Endothelial cell of umbilical vein (primary cell): ENCODE measurements around the gene GIPC3. TPM values are rescaled to one million over a fixed set of nuclear protein-coding genes. Genes with fewer than 3 reads are reported as not detected.

Experiments used
- BruUV-seq: library from RNA; stranded (reverse); fragments of 400-500 nt; replicated peaks from 2 replicates; lab custom pipeline; 2021; lab: Mats Ljungman, UMichigan
- CTCF ChIA-PET: fragments of 300-600, 350-600 bp; sonication (Branson Sonifier 250); formaldehyde crosslinking; loops from one replicate; lab custom pipeline; 2021; ENCODE audit warnings: antibody characterized with exemption, inconsistent platforms; lab: Charles Lee
- POLR2A ChIA-PET: fragments of 300-600, 350-600 bp; sonication (Branson Sonifier 250); formaldehyde crosslinking; loops from one replicate; lab custom pipeline; 2021; ENCODE audit warnings: antibody characterized with exemption, inconsistent platforms; lab: Charles Lee
- DNase-seq: peaks from one replicate; pipeline ENCODE4 v3.0.0-alpha.2; 2011; ENCODE audit warnings: low read depth, low spot score
- FAIRE-seq: peaks from 2 replicates; lab custom pipeline; 2011; peaks lifted over from hg19 to GRCh38; lab: Jason Lieb, UNC
- H2AFZ ChIP-seq: 2 replicates; pipeline ENCODE4 v1.6.0; 2012; ENCODE audit warnings: low read depth, low read length, control low read depth, inconsistent platforms
- H3K27ac ChIP-seq: 2 replicates; pipeline ENCODE4 v1.5.1; 2011; ENCODE audit warnings: low read depth, mild to moderate bottlenecking, control low read depth, low read length, moderate library complexity; ENCODE audit not compliant: insufficient read depth
- H3K27me3 ChIP-seq, 2 experiments: 2 replicates each; pipeline versions ENCODE4 v1.6.0 to v1.6.1; 2011; ENCODE audit warnings: low read length in 2 of 2, mixed read lengths in 1 of 2; ENCODE audit not compliant: control insufficient read depth in 2 of 2, insufficient read depth in 2 of 2
- H3K36me3 ChIP-seq, 2 experiments: 2 replicates in 1 of 2; 3 replicates in 1 of 2; pipeline ENCODE4 v1.5.1; 2011; ENCODE audit warnings: low read length in 2 of 2, mild to moderate bottlenecking in 1 of 2, moderate library complexity in 1 of 2; ENCODE audit not compliant: control insufficient read depth in 2 of 2, insufficient read depth in 2 of 2; ENCODE audit errors: extremely low read depth in 1 of 2
- H3K4me1 ChIP-seq: 3 replicates; pipeline ENCODE4 v1.5.1; 2011; ENCODE audit warnings: mild to moderate bottlenecking, low read length; ENCODE audit not compliant: control insufficient read depth, insufficient read depth; ENCODE audit errors: extremely low read depth
- H3K4me2 ChIP-seq: 2 replicates; pipeline ENCODE4 v1.6.1; 2011; ENCODE audit warnings: low read length, control low read depth, mixed read lengths; ENCODE audit not compliant: insufficient read depth
- H3K4me3 ChIP-seq, 3 experiments: fragments of 200-600 bp in 1 of 3; sonication (generic), shearing (Covaris generic) in 1 of 3; replicated peaks in 1 of 3; 2 replicates each; pipeline ENCODE4 v1.5.1; 2011 to 2016; ENCODE audit warnings: control low read depth in 3 of 3, low read length in 3 of 3, mild to moderate bottlenecking in 2 of 3, inconsistent platforms in 1 of 3, low read depth in 1 of 3, moderate library complexity in 1 of 3; ENCODE audit not compliant: insufficient read depth in 1 of 3
- H3K79me2 ChIP-seq: 2 replicates; pipeline ENCODE4 v1.6.0; 2012; ENCODE audit warnings: low read length, inconsistent platforms; ENCODE audit not compliant: control insufficient read depth, insufficient read depth
- H3K9ac ChIP-seq: replicated peaks from 2 replicates; pipeline ENCODE3; 2011; ENCODE audit warnings: low read length, control low read depth; ENCODE audit not compliant: insufficient read depth; ENCODE audit errors: extremely low read depth
- H3K9me1 ChIP-seq: replicated peaks from 3 replicates; pipeline ENCODE4 v1.6.0; 2011; ENCODE audit warnings: mild to moderate bottlenecking, low read length; ENCODE audit not compliant: control insufficient read depth, insufficient read depth; ENCODE audit errors: extremely low read depth
- H3K9me3 ChIP-seq: replicated peaks from 2 replicates; pipeline ENCODE4 v1.5.1; 2012; ENCODE audit warnings: low read length, inconsistent platforms; ENCODE audit not compliant: control insufficient read depth, insufficient read depth
- H4K20me1 ChIP-seq: replicated peaks from 2 replicates; pipeline ENCODE3; 2011; ENCODE audit warnings: mild to moderate bottlenecking, low read length; ENCODE audit not compliant: control insufficient read depth, insufficient read depth; ENCODE audit errors: extremely low read depth
- FOS ChIP-seq: IDR thresholded peaks from 2 replicates; pipeline ENCODE4 v1.6.1; 2011; ENCODE audit warnings: mild to moderate bottlenecking, low read length, moderate library complexity, borderline replicate concordance; ENCODE audit not compliant: insufficient read depth
- GATA2 ChIP-seq: IDR thresholded peaks from 2 replicates; pipeline ENCODE4 v1.7.0; 2011; ENCODE audit warnings: low read depth, mild to moderate bottlenecking, moderate library complexity, mixed read lengths, low read length; ENCODE audit not compliant: insufficient read length, insufficient read depth
- MAX ChIP-seq: IDR thresholded peaks from 2 replicates; pipeline ENCODE4 v1.6.1; 2011; ENCODE audit not compliant: insufficient read depth, insufficient read length
- MYC ChIP-seq: IDR thresholded peaks from one replicate; pipeline ENCODE4 v1.6.1; 2011; ENCODE audit warnings: mild to moderate bottlenecking, low read depth, low read length
- POLR2A ChIP-seq: IDR thresholded peaks from 2 replicates; pipeline ENCODE4 v1.6.1; 2012; ENCODE audit warnings: low read depth, mild to moderate bottlenecking, control low read depth, low read length
- dilution Hi-C: fragments of 300-500 bp; cut with MboI; formaldehyde crosslinking; loops from one replicate; pipeline ENCODE4 v1.15.0; 2019; ENCODE audit warnings: low sequenced_read_pairs; ENCODE audit not compliant: extremely low pct_ligation_motif_present
- intact Hi-C: fragments of 100-400 bp; cut with micrococcal nuclease; formaldehyde crosslinking; loops from one replicate; pipeline ENCODE4 v1.10.0; 2022
- polyA plus RNA-seq, 4 experiments: library from polyadenylated mRNA; depleted of rRNA in 3 of 4; stranded (reverse) in 3 of 4; unstranded in 1 of 4; fragments of >200 nt; gene quantifications; 2 replicates each; pipeline versions ENCODE4 v1.2.1 to v1.2.3, GENCODE V29; 2011 to 2012; ENCODE audit warnings: missing spikeins in 1 of 4
- total RNA-seq: library from RNA; stranded (reverse); gene quantifications from 2 replicates; pipeline ENCODE4 v1.2.3, GENCODE V29; 2021
- TF ChIP-seq, protein P1 (sequence below), 2 donors: IDR thresholded peaks; 1 replicate in 1 of 2; 2 replicates in 1 of 2; pipeline ENCODE4 v1.5.1; 2011; ENCODE audit warnings: low read length in 2 of 2, mild to moderate bottlenecking in 2 of 2, moderate library complexity in 2 of 2, control low read depth in 1 of 2, inconsistent platforms in 1 of 2, low read depth in 1 of 2; ENCODE audit not compliant: insufficient read depth in 1 of 2; ENCODE audit errors: extremely low read depth in 1 of 2

GIPC3 gene
- total and polyA plus RNA-seq, 2 donors (not counting 3 experiments of a cell fraction or from before 2014, with no cell fraction given): 2.2 to 6.6 TPM

DNA sequence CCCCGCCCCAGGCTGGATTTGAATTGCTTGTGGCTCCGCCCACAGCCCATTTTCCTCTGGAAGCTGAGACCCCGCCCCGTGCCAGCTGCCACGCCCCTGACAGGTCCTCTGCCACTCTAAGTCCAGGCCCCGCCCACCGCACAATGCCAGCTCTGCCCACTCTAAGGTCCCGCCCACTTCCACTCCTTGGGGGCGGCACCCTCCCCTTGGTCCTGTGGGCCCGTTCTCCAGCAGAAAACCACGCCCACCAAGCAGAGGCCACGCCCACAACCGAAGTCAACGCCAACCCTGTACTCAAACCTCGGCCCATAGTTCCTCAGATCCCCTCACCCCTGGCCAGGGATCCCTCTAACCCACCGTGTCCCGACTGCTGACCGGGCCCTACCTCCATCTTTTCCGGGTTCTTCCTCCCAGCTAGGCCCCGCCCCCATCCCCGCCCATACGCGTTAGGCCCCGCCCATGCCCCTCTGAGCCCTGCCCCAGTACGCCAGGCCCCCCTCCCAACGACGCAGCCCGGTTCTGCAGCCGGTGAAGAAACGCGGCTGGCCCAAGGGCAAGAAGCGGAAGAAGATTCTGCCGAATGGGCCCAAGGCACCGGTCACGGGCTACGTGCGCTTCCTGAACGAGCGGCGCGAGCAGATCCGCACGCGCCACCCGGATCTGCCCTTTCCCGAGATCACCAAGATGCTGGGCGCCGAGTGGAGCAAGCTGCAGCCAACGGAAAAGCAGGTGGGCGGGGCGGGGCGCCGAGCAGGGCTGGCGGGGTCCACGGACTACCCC is 11.2 kb upstream of the GIPC3 start:
- DNase-seq (peak; percentile 98), FAIRE-seq (peak; percentile 99)
- intact Hi-C loops: loop anchor here (2.0 to 5.0 kb wide), 4 partner anchors 33 to 98 kb away; partner anchors contain the start of genes CACTIN, FZR1 and TBXA2R
- ChIA-PET CTCF (interaction anchor here (0.6 to 2.6 kb wide), 6 partner anchors 11 to 1428 kb away, joined by 3 to 27 read pairs (median 3); partner anchors contain the start of gene GIPC3), POLR2A (interaction anchor here (1.5 kb wide), 1 partner anchor 17 kb away, joined by 6 read pairs; the partner anchor contains the start of gene MFSD12)
- H3K9me3 ChIP-seq: no peaks in the 10 kb centered on the region
- TF ChIP-seq GATA2 (no peak), FOS (no peak), POLR2A (peak; percentile 5), MAX (no peak), MYC (no peak)
- dilution Hi-C loops: no loop called here
- H3K27me3 ChIP-seq: no peaks in the 10 kb centered on the region
- H3K4me2 ChIP-seq: no peak overlapping the region
- H3K9ac ChIP-seq: no peak overlapping the region
- peak overlapping the region; percentile 61 for H2AFZ ChIP-seq
- peaks cover 2% of the 10 kb centered on the region for H3K79me2 ChIP-seq
- peaks cover 0 to 3% of the 10 kb centered on the region in 2 experiments for H3K36me3 ChIP-seq
- H3K9me1 ChIP-seq: no peaks in the 10 kb centered on the region
- peak overlapping the region; percentile 81 to 99 (median 97) for H3K4me3 ChIP-seq
- no TSS peak for BruUV-seq
- no peaks in the 10 kb centered on the region for H4K20me1 ChIP-seq
- H3K27ac ChIP-seq: no peak overlapping the region
- peaks cover 15% of the 10 kb centered on the region for H3K4me1 ChIP-seq

DNA sequence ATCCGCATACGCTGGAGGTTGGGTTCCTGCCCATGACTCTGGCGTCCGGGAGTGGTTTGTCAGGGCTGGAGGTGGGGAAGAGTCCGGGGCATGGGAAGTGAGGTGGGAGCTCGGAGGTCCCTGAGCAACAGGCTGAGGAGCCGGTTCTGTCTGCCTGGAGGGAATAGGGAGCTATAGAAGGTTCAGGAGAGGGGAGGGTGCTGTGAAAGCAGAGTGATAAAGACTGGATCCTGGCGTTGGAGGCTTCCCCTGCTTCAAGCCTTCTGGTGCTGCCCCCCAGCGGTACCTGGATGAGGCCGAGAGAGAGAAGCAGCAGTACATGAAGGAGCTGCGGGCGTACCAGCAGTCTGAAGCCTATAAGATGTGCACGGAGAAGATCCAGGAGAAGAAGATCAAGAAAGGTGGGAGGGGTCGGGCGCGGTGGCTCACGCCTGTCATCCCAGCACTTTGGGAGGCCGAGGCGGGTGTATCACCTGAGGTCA is 10.0 kb upstream of the GIPC3 start:
- H3K4me1 ChIP-seq: peaks cover 17% of the 10 kb centered on the region
- DNase-seq (peak; percentile 17), FAIRE-seq (no peak)
- dilution Hi-C loops (no loop called here), intact Hi-C loops (no loop called here)
- ChIA-PET POLR2A (no interaction called here), CTCF (interaction anchor here (0.5 to 2.6 kb wide), 8 partner anchors 9 to 1705 kb away, joined by 3 to 27 read pairs (median 6); partner anchors contain the start of genes GIPC3 and MFSD12)
- no peaks in the 10 kb centered on the region for H4K20me1 ChIP-seq
- no peaks in the 10 kb centered on the region for H3K27me3 ChIP-seq
- H3K9me3 ChIP-seq: no peaks in the 10 kb centered on the region
- H3K9ac ChIP-seq: no peak overlapping the region
- TF ChIP-seq, protein P1, sequence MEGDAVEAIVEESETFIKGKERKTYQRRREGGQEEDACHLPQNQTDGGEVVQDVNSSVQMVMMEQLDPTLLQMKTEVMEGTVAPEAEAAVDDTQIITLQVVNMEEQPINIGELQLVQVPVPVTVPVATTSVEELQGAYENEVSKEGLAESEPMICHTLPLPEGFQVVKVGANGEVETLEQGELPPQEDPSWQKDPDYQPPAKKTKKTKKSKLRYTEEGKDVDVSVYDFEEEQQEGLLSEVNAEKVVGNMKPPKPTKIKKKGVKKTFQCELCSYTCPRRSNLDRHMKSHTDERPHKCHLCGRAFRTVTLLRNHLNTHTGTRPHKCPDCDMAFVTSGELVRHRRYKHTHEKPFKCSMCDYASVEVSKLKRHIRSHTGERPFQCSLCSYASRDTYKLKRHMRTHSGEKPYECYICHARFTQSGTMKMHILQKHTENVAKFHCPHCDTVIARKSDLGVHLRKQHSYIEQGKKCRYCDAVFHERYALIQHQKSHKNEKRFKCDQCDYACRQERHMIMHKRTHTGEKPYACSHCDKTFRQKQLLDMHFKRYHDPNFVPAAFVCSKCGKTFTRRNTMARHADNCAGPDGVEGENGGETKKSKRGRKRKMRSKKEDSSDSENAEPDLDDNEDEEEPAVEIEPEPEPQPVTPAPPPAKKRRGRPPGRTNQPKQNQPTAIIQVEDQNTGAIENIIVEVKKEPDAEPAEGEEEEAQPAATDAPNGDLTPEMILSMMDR (IDR thresholded peaks at IDR 0.05; ENCODE audit: extremely low read depth in 1 of 2, insufficient read depth in 1 of 2, low read depth in 1 of 2, low read length in 2 of 2): peak in 1 of 2 donors; percentile 36
- TF ChIP-seq MAX: no peak
- peaks cover 2% of the 10 kb centered on the region for H3K79me2 ChIP-seq
- H2AFZ ChIP-seq: no peak overlapping the region
- peaks cover 0 to 3% of the 10 kb centered on the region in 2 experiments for H3K36me3 ChIP-seq
- H3K27ac ChIP-seq: no peak overlapping the region
- BruUV-seq: no TSS peak
- no peak overlapping the region for H3K4me3 ChIP-seq
- H3K9me1 ChIP-seq: no peaks in the 10 kb centered on the region
- H3K4me2 ChIP-seq: no peak overlapping the region
